SHP77 treated with DMSO at 0.1 percent for 48 hours (cell line): Measurements from ENCODE around the gene PIEZO2.

ENCODE experiments used
- DNase-seq: peaks from one replicate; lab custom pipeline; 2025; lab: John Stamatoyannopoulos, UW

The PIEZO2 gene

DNA sequence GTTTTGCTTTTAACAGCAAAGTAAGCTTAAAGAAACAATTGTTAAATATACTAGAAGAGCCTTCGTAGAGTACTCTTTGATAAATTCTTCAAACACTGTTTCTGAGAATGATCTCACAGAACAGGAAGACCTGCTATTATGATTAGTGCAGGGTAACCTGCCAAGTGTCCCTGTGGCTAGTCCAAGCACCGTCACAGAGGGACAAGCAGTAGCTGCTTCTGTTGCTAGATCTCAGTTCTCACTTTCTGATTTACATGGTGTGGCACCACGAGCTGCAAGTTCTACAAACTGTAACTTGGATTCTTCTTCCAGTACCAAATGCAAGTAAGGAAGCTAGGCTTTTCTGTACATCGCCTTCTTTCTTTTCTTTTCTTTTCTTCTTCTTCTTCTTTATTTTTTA lies 121.5 kb downstream of the PIEZO2 start:
- no peak for DNase-seq

DNA sequence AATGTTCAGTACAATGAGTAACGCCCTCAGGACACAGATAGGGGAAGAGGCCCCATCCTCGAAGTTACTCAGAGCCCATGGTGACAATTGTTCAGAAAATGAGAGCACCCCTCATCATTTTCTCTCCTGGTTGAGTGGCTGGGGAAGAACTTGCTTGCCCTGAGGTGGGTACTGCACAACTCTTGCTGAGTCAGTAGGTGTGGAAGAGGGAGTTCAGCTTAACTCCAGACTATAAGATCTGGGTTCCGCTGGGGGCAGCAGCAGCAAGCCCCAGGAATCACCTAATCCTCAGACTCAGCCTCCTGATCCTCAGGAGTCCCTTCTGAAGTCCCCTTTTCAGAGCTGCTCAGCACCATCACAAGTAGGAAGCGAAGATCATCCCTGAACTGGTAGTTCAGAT lies 123.7 kb downstream of the PIEZO2 start:
- no peak for DNase-seq

DNA sequence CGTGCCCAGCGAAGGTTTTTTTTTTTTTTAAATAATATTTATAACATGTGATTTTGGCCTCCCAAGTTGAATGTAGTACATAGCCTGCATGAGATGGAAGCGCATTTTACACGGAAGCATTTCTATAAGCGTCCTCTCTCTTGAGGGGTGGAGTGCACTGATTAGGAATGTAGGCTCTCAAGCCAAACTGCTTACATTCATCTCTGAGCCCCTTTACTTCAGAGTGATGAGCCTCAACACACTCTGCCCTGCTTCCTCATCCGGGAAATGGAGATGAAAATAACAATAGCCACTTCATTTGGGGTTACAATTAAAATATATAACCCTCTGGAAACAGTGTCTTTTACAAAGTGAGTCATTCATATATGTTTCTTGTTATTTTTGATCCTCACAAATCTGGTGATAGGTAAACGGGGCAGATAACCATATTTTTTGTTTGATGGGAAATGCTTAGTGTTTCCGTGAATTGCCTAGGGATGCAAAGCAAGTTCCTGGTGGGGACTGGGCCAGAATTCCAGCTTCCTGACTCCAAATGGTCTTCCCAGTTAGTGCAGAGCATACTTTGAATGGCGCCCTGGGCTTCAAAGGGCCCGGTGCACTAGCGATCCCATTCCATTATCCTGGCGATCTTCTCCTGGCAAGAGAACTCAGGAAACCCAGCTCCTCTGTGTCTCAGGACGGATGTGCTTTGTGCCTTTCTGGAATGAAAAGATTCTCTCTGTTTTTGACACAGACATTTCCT lies 124.3 kb downstream of the PIEZO2 start:
- DNase-seq, result no peak

DNA sequence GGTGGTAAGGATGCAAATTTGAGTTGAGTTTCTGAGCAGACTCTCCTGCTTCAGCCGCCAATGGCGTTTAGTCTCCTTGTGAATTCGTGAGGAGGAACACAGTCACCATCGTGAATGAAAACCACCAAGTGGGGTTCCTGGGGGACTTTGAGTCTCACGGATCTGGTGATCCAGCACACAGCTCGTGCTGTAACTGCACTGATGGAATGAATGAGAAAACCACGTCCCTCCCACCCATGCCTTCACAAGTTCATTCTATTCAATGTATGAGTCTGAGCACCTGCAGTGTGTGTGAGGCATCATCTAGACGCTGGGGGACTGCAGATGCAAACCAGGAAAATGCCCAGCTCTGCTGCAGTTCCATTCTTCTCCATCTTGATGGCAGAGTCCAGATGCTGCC lies 127.9 kb downstream of the PIEZO2 start:
- no peak for DNase-seq

DNA sequence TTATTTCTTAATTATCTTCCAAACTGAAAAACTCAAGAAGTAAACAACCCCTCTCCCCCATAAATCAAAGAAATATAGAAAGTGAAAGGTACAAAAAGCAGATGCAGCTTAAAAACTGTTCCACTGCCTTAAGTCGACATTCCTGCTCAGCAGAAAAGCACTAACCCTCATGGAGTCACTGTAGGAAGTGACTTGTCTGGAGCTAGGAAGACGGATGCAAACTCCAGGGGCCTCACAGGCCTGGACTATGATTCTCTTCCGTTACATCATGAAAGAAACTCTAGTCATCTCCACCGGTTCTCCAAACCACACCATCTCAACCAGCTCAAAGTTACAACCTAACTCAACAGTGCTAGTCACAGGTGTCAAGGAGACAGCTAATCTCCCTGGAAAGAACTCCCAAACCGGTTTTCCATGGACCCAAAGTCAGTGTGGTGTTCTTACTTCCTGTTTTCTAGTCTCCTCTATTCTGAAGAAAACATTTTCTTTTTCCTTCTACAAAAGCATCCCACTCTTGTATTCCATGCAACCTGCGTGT lies 128.4 kb downstream of the PIEZO2 start:
- no peak for DNase-seq

DNA sequence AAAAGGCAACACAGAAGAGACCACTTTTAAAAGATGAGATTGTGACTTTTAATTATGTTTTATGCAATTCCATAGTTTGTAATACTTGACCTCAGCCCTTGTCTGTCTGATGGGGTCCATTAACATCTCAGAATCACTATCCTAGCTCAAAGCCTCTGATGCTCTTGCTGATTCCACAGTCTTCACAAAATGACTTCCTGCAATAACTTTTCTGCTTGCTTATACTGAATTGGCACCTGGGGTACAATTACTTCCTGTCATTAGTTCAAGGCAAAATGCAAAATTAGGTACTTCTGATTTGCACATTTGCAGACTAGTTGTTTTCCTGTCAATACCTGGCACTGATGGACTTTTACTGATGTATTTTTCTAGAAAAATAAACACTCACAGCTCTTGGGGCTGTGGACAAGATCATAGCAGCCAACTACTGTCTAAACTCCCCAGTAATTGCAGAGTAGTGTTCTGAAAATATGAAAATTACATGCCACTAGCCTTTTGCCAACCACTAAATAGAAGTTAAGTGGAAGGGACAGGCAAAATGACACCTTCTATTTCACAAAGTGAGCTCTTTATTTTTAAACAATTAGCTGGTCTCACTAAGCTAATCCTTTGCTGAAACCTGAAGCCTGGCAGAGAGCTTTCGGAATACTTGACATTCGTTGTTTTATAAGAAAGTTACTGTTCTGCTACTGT lies 129.1 kb downstream of the PIEZO2 start:
- no peak for DNase-seq

DNA sequence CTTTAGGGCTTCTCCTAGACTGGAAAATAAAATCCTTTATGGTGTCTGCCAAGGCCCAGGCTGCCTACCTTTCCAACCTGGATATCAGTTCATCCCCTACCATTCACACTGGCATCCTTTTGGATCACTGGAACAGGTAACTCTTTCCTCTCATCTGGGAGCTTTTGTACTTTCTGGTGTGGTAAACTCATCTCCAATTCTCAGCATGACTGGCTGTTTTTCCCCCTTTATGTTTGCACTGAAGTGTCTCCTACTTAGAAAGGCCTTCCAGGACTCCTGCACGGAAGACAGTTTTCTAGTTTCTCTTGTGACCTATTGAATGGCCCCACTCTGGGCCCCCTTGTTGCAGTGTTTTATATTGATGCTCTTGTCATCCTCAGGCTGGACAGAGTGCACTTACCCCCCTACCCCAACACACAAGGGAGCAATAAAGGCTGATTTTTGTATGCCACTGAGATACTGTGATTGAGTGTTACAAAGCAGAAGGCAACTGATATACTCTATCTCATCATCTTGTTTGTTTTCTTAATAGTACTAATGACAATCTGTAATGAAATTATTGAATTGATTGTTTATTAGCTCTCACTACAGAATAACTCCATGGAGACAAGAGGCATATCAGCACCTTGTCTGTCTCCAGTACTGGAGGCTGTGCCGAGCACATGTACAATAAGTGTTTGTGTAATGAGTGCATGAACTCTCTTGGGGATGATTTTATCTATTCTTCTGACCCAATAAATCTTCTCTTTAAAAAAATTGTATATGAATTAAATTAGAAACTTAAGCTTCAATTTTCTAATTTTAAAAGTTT lies 129.9 kb downstream of the PIEZO2 start:
- no peak for DNase-seq

DNA sequence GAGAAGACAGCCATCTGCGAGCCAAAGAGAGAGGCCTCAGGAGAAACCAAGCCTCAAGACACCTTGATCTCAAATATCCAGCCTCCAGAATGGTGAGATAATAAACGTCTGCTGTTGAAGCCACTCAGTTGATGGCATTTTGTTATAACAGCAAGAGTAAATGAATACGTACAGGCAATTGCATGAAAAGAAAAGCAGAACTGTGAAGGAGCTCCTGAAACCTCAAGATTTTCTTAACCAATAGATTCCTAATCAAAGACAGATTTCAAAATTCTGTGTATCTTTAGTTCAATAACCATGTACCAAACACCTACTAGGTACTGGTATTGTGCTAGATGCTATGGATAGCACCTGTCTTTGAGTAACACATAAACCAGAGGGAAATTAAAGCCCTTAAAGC lies 139.5 kb downstream of the PIEZO2 start:
- DNase-seq, result no peak

DNA sequence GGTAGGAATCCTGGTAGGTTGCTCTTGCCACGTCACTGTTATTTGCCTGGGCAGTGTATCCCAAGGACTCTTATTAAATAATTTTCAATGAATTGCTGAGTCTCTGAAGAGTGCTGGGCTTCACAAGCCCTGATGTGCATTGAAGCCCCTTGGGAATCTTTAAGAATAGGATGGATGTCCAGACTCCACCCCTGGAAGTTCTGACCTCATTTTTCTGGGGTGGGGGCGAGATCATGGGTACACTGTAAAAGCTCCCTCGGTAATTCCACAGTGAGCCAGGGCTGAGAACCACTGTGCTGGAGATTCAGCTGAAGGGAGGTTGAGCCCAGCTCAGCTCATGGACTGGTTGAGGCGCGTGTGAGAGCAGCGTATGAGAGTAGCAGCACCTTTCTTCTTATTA lies 140.2 kb downstream of the PIEZO2 start:
- DNase-seq, result no peak

DNA sequence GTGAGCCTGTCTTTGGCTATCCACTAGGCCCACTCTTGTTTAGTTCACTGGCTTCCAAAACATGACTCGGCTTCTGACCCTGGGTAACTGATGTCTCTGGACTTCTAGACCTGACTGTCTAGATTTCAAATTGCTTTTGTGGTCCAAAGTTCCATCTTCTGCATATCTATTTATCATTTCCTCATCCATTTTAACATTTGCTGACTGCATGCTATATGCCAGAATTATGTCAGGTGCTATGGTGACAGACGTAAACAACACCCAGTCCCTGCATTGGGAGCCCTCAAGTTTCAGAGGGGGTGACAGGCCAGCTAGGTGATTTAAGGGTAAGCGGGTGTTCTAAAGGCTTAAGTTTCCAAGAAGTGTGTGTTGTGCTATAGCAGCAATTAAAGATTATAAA lies 140.9 kb downstream of the PIEZO2 start:
- DNase-seq, result no peak

DNA sequence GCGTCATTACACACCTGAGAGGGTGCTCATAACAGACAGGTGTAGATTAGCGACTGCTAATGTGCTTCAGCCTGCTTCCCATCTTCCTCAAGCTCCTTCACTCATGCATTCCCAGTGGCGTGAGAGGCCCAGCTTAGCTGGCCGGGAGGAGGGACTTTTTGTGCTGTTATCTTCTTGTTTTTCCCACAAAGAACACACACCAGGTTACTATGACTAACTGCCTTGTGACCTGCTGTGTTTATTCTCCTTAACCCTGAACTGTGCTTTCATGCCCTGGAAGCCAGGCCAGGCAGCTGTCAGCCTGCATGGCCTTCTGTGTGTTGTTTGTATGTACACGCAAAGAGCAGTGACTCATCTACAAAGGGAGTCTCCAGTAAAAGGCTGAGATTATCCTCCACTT lies 143.8 kb downstream of the PIEZO2 start:
- DNase-seq, result no peak

DNA sequence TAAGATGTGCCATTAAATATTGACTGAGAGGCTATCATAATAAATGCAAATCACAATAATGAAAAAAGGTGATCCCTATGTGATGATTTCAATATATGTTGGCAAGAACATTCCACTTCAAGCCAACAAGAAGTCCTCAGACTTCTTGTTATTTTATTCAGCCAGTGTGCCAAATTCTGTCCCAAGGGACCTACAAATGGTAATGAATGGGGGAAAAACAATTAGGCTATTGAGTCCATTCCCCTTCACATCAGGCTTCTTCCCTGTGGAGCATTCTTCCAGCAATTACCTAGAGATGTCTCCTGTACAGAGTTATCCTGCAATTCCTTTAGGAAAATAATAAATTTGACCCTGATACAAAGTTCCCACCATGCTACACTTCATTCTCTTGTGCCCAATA lies 144.4 kb downstream of the PIEZO2 start:
- DNase-seq, result no peak

DNA sequence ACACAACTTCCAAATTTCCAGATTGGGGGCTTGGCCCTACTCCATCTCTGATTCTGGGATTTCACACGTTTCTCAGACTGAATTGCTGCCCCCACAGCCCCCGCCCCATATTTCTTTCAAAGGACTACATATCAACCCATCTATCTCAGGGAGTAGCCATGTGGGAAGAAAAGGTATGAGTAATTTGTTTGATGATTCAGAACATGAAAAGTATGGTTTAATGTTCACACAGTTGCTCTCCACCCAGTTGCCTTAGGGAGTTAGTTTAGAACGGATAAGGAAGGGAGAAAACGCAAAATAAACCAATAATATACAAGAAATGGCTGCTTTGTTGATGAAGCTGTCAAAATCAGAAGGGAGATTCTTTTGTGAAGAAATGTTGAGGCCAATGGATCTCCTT lies 145.1 kb downstream of the PIEZO2 start:
- no peak for DNase-seq

DNA sequence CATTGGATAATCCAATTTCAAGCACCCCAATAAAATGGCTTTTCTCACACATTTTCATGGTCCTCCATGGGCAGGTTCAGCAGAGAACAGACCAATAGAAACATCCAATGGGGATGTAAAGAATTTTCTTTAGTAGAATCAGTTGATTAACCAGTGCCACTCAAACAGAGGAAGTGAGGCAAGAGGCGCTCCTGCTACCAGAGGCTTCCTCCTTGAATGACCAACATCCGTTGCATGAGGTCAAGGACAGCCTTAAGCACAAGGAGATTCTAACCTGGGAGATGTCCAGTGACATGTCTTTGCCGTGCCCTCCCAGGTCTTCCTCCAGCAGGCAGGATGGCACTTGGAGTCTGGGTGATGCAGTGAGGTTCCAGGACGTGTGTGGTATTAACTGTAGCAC lies 146.6 kb downstream of the PIEZO2 start:
- no peak for DNase-seq

DNA sequence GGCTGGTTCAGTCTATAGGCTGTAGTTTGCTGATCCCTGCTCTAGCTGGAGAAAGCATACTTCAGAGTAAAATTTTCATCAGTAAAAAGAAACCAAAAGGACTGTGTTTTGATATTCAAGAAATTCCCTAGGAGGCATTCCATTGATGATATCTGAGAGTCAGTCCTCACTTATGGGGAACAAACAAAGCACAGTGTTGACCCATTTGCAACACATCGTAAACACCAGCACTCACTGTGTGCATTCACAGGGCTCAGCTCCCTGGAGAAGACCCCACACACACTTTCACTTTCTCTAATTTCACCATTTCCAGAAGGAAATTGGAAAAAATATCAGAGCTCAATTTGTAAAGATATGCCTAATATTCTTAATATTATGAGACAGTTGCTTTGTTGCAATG lies 147.1 kb downstream of the PIEZO2 start:
- DNase-seq, result no peak

DNA sequence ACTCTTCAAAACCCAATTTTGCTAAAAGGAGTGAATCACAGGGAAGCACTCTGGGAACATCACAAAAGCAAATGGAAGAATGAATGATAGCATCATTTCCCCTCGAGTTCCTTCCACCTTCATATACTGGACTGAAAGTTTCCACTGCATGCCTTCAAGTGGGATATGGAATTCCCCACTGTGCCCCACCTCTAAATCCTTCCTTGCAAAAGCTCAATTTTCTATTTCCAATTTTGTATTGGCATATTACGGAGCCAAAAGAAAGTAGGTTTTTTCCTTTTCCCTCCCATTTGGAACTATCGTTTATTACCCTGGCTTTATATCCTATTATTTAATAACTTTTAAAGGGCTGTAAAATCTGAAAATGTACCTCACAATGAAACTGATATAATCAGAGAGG lies 149.3 kb downstream of the PIEZO2 start:
- no peak for DNase-seq

DNA sequence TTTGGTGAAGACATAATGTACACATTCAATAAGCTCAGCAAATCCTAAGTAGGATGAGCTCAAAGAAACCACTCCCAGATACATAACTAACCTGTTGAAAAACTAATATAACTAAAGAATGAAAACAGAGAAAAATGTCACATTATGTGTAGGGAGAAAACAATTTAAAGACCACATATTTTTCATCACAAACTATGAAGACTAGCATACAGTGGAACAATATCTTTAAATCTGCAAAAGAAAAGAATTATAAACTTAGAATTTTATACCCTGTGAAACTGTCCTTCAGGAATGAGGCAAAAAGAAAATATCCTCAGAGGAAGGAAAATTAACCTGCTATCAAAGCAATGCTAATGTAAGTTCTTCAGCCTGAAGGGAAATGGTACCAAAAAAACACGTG lies 151.5 kb downstream of the PIEZO2 start:
- no peak for DNase-seq

DNA sequence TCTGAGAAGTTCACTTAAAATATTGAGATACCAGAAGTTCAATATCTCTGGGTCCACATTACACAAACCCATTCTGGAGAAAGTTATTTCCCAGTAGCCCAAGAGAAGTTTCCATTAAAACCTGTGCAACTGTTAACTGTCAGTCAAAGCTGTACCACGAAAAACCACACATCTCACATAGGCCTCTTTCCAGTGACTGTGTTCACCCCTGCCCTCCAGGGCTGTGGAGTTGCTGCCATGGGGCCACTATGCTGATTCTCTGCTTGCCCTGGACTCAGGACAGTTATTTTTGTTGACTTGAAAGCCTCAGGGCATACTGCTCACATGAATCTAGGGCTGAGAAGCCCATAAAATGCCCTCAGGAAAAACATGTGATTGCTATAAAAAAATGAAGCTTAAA lies 153.8 kb downstream of the PIEZO2 start:
- DNase-seq, result no peak

DNA sequence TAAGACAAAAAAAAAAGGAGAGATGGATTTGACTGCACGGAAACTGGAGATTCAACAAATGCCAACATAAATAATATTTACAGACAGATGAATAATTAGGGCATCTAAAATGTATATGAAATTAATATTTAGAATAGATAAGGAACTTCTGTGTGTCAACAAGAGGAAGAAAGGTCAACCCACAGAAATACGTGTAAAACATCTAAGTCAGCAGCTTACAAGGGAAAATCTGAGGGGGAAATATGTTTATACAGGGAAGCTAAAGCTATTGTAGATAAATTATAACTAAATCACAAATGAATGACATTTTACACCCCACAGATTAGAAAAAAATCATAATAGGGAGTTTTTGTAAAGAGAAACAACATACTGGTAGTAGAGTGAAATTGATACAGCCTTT lies 159.9 kb downstream of the PIEZO2 start:
- DNase-seq, result no peak

DNA sequence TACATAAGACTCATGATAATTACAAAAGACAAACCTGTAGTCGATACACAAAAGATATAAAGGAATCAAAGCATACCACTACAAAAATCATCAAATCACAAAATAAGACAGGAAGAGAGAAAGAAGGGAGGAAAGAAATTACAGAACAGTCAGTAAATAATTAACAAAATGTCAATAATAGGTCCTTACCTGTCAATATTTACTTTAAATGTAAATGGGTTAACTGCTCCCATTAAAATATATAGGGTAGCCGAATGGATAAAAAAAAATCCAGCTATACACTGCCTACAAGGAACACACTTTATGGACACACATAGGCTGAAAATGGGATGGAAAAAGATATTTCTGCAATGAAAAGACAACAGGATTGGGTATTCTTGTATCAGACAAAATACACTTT lies 163.7 kb downstream of the PIEZO2 start:
- no peak for DNase-seq

DNA sequence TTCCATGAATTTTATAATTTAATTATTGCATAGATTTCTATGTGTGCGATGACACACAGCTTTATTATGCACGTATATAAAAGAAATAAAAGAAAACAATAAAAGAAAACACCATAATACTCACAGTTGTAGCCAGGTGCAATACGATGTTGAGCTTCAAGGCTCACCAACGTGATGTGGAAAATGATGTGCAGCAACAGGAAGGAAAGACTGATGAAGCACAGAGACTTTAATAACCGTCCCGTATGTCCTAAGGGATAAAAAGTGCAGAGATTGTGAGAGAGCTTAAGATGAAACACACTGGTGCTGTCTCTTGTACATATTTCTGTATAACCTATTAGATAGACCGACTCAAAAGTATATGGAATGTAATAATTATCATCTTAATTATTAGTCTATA lies 170.0 kb downstream of the PIEZO2 start:
- DNase-seq, result no peak

DNA sequence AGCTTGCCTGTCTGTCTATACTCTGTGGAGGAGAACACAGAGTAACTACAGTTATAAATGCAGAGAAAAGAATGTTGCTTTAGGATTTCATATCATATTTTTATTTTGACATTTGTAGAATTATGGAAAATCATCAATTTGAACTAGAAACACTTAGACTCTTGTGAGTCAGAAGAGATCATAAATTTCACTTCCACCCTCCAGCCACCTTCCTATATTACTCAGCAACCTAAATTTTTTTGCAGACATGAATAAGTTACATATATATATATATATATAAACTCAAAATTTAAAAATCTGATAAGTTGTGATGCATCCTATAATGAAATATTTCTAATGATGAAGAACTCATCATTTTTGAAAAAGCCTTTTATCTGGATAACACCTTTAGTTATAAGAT lies 172.3 kb downstream of the PIEZO2 start:
- DNase-seq, result no peak
